H1 (cell line): ENCODE data around the gene APOA4. TPM values are rescaled to one million over a fixed set of nuclear protein-coding genes. Genes with fewer than 3 reads are reported as not detected.

Experiments
- CTCF ChIA-PET: fragments of 300-600 bp; sonication (Branson Sonifier 250); formaldehyde crosslinking; loops from one replicate; lab custom pipeline; 2021; ENCODE audit not compliant: partially characterized antibody; lab: Charles Lee
- POLR2A ChIA-PET: fragments of 300-600 bp; sonication (Branson Sonifier 250); formaldehyde crosslinking; loops from one replicate; lab custom pipeline; 2021; ENCODE audit warnings: inconsistent platforms; ENCODE audit not compliant: partially characterized antibody; lab: Charles Lee
- DNase-seq, 2 experiments: peaks; one replicate each; pipeline versions ENCODE4 v3.0.0 to v3.0.0-alpha.2; 2010 to 2022; ENCODE audit warnings: low spot score in 2 of 2, low read depth in 1 of 2, mixed read lengths in 1 of 2
- FAIRE-seq: peaks from 2 replicates; lab custom pipeline; 2011; peaks lifted over from hg19 to GRCh38; lab: Jason Lieb, UNC
- H2AFZ ChIP-seq: 2 replicates; pipeline ENCODE4 v1.8.1; 2012; ENCODE audit warnings: low read length, inconsistent platforms
- H2AK5ac ChIP-seq: 2 replicates; pipeline ENCODE4 v1.6.1; 2013; ENCODE audit warnings: low read depth, low read length
- H2BK120ac ChIP-seq: replicated peaks from 2 replicates; pipeline ENCODE3; 2013; ENCODE audit warnings: low read depth, low read length, inconsistent platforms
- H2BK12ac ChIP-seq: 2 replicates; pipeline ENCODE4 v1.6.1; 2013; ENCODE audit warnings: low read depth, low read length
- H2BK15ac ChIP-seq: 2 replicates; pipeline ENCODE4 v1.6.1; 2013; ENCODE audit warnings: low read length
- H2BK20ac ChIP-seq: 2 replicates; pipeline ENCODE4 v1.6.1; 2013; ENCODE audit warnings: low read length
- H2BK5ac ChIP-seq: 2 replicates; pipeline ENCODE4 v1.6.1; 2013; ENCODE audit warnings: low read depth, low read length
- H3K14ac ChIP-seq: 2 replicates; pipeline ENCODE4 v1.6.1; 2013; ENCODE audit warnings: inconsistent platforms; ENCODE audit not compliant: insufficient read length
- H3K18ac ChIP-seq: 2 replicates; pipeline ENCODE4 v1.6.1; 2013; ENCODE audit warnings: low read length; ENCODE audit errors: extremely low read depth
- H3K23ac ChIP-seq: 2 replicates; pipeline ENCODE4 v1.6.1; 2013; ENCODE audit warnings: inconsistent platforms; ENCODE audit not compliant: insufficient read length
- H3K23me2 ChIP-seq: 2 replicates; pipeline ENCODE4 v1.6.1; 2013; ENCODE audit warnings: low read depth, low read length
- H3K27ac ChIP-seq: 2 replicates; pipeline ENCODE4 v1.6.1; 2011; ENCODE audit warnings: low read depth, low read length, inconsistent platforms
- H3K27me3 ChIP-seq, 4 experiments: replicated peaks in 1 of 4; 1 replicate in 1 of 4; 2 replicates in 3 of 4; pipeline versions ENCODE4 v1.6.1 to v1.8.1; 2011 to 2013; ENCODE audit warnings: low read length in 3 of 4, mild to moderate bottlenecking in 3 of 4, inconsistent platforms in 2 of 4, mixed read lengths in 2 of 4, moderate library complexity in 1 of 4; ENCODE audit not compliant: control insufficient read depth in 3 of 4, insufficient read depth in 3 of 4; ENCODE audit errors: extremely low read depth in 1 of 4
- H3K36me3 ChIP-seq, 4 experiments: 2 replicates each; pipeline versions ENCODE4 v1.6.1 to v1.8.1; 2011 to 2013; ENCODE audit warnings: mild to moderate bottlenecking in 4 of 4, low read length in 3 of 4, moderate library complexity in 2 of 4, control low read depth in 1 of 4, inconsistent platforms in 1 of 4; ENCODE audit not compliant: insufficient read depth in 4 of 4, control insufficient read depth in 2 of 4
- H3K4ac ChIP-seq: replicated peaks from 2 replicates; pipeline ENCODE3; 2013; ENCODE audit warnings: low read length, low read depth, mixed read lengths, inconsistent platforms; ENCODE audit not compliant: insufficient read length
- H3K4me1 ChIP-seq, 4 experiments: replicated peaks in 1 of 4; 1 replicate in 1 of 4; 2 replicates in 3 of 4; pipeline versions ENCODE4 v1.6.1 to v1.8.1; 2011 to 2013; ENCODE audit warnings: low read length in 3 of 4, inconsistent platforms in 2 of 4, mixed read lengths in 1 of 4; ENCODE audit not compliant: insufficient read depth in 4 of 4, control insufficient read depth in 3 of 4
- H3K4me2 ChIP-seq, 2 experiments: 2 replicates each; pipeline versions ENCODE4 v1.6.1 to v1.8.1; 2011 to 2013; ENCODE audit warnings: low read depth in 2 of 2, low read length in 2 of 2, control low read depth in 1 of 2, inconsistent platforms in 1 of 2, mild to moderate bottlenecking in 1 of 2; ENCODE audit not compliant: insufficient read depth in 1 of 2
- H3K4me3 ChIP-seq, 4 experiments: fragments of 200-600, 300-600 bp in 1 of 4; sonication (generic), shearing (Covaris generic), sonication (Bioruptor Twin) in 1 of 4; 2 replicates each; pipeline versions ENCODE4 v1.5.1 to v1.8.1; 2011 to 2016; ENCODE audit warnings: low read length in 4 of 4, low read depth in 3 of 4, control low read depth in 2 of 4, inconsistent platforms in 2 of 4, mild to moderate bottlenecking in 2 of 4, mixed read lengths in 1 of 4, moderate library complexity in 1 of 4; ENCODE audit not compliant: insufficient read depth in 2 of 4; ENCODE audit errors: extremely low read depth in 1 of 4
- H3K56ac ChIP-seq: replicated peaks from 2 replicates; pipeline ENCODE3; 2013; ENCODE audit warnings: low read depth, mild to moderate bottlenecking, mixed read lengths, low read length, inconsistent platforms; ENCODE audit not compliant: insufficient read length
- H3K79me1 ChIP-seq: 2 replicates; pipeline ENCODE4 v1.6.1; 2013; ENCODE audit warnings: low read depth, low read length, control low read depth
- H3K79me2 ChIP-seq, 2 experiments: 2 replicates each; pipeline versions ENCODE4 v1.6.1 to v1.8.1; 2012 to 2013; ENCODE audit warnings: low read length in 2 of 2, mild to moderate bottlenecking in 2 of 2, inconsistent platforms in 1 of 2; ENCODE audit not compliant: insufficient read depth in 2 of 2, control insufficient read depth in 1 of 2
- H3K9ac ChIP-seq, 4 experiments: replicated peaks in 1 of 4; 1 replicate in 1 of 4; 2 replicates in 3 of 4; pipeline versions ENCODE4 v1.6.1 to v1.8.1; 2011 to 2013; ENCODE audit warnings: low read depth in 3 of 4, low read length in 3 of 4, control low read depth in 2 of 4, mild to moderate bottlenecking in 2 of 4, moderate library complexity in 2 of 4, inconsistent platforms in 1 of 4; ENCODE audit errors: extremely low read depth in 1 of 4
- H3K9me3 ChIP-seq, 2 experiments: 2 replicates each; pipeline versions ENCODE4 v1.6.1 to v1.8.1; 2012 to 2013; ENCODE audit warnings: mild to moderate bottlenecking in 2 of 2, moderate library complexity in 2 of 2, control low read depth in 1 of 2, inconsistent platforms in 1 of 2, low read depth in 1 of 2, low read length in 1 of 2, mixed read lengths in 1 of 2; ENCODE audit not compliant: insufficient read depth in 2 of 2
- H4K20me1 ChIP-seq, 2 experiments: replicated peaks in 1 of 2; 2 replicates each; pipeline versions ENCODE3 to v1.8.1; 2011 to 2013; ENCODE audit warnings: inconsistent platforms in 2 of 2, low read length in 2 of 2, mild to moderate bottlenecking in 1 of 2; ENCODE audit not compliant: insufficient read depth in 2 of 2, control insufficient read depth in 1 of 2
- H4K5ac ChIP-seq: 2 replicates; pipeline ENCODE4 v1.6.1; 2013; ENCODE audit warnings: low read length, low read depth, mixed read lengths, inconsistent platforms; ENCODE audit not compliant: insufficient read length
- H4K8ac ChIP-seq: 2 replicates; pipeline ENCODE4 v1.8.0; 2013; ENCODE audit warnings: mild to moderate bottlenecking, moderate library complexity, low read length, inconsistent platforms; ENCODE audit not compliant: insufficient read depth; ENCODE audit errors: extremely low read depth
- H4K91ac ChIP-seq: replicated peaks from 2 replicates; pipeline ENCODE3; 2013; ENCODE audit warnings: low read length, mixed read lengths, inconsistent platforms; ENCODE audit not compliant: insufficient read length
- CHD1 ChIP-seq: IDR thresholded peaks from 2 replicates; pipeline ENCODE4 v1.6.1; 2012; ENCODE audit warnings: low read depth, low read length, improper control_type of control experiment
- EGR1 ChIP-seq: IDR thresholded peaks from 2 replicates; pipeline ENCODE4 v1.6.1; 2011; ENCODE audit warnings: low read depth, low read length, borderline replicate concordance
- KDM5A ChIP-seq: fragments of 200-600 bp; IDR thresholded peaks from 2 replicates; pipeline ENCODE4 v1.7.1; 2012; ENCODE audit warnings: mild to moderate bottlenecking, low read length, inconsistent platforms, mixed read lengths
- POU5F1 ChIP-seq: IDR thresholded peaks from 2 replicates; pipeline ENCODE4 v1.6.1; 2011; ENCODE audit warnings: low read depth, mild to moderate bottlenecking, low read length, moderate library complexity
- RBBP5 ChIP-seq: IDR thresholded peaks from 2 replicates; pipeline ENCODE4 v1.7.1; 2012; ENCODE audit warnings: low read depth, mild to moderate bottlenecking, inconsistent platforms, low read length, moderate library complexity, borderline replicate concordance
- RNF2 ChIP-seq: fragments of 200-900, 300-1000 bp; sonication (generic); IDR thresholded peaks from 2 replicates; pipeline ENCODE4 v1.7.1; 2016; ENCODE audit warnings: borderline replicate concordance, low read depth, mild to moderate bottlenecking, antibody characterized with exemption, low read length; ENCODE audit not compliant: poor library complexity, severe bottlenecking; ENCODE audit errors: missing control alignments
- RXRA ChIP-seq: IDR thresholded peaks from 2 replicates; pipeline ENCODE4 v1.6.1; 2011; ENCODE audit warnings: low read depth, mild to moderate bottlenecking, low read length, moderate library complexity; ENCODE audit not compliant: insufficient read depth
- SP1 ChIP-seq: IDR thresholded peaks from 2 replicates; pipeline ENCODE4 v1.6.1; 2011; ENCODE audit warnings: low read depth, low read length
- SP4 ChIP-seq: IDR thresholded peaks from 2 replicates; pipeline ENCODE4 v1.6.1; 2012; ENCODE audit warnings: low read length, inconsistent platforms
- TBP ChIP-seq: IDR thresholded peaks from 2 replicates; pipeline ENCODE4 v1.6.1; 2011; ENCODE audit warnings: low read depth, low read length, improper control_type of control experiment
- TEAD4 ChIP-seq: IDR thresholded peaks from 2 replicates; pipeline ENCODE4 v1.6.1; 2012; ENCODE audit warnings: low read depth, low read length, inconsistent platforms, mixed read lengths
- YY1 ChIP-seq: IDR thresholded peaks from 2 replicates; pipeline ENCODE4 v1.6.1; 2011; ENCODE audit warnings: low read depth, mild to moderate bottlenecking, low read length
- ZNF274 ChIP-seq: IDR thresholded peaks from 2 replicates; pipeline ENCODE4 v1.7.0; 2012; ENCODE audit warnings: low read length, borderline replicate concordance; ENCODE audit errors: extremely low read depth
- WGBS, 2 experiments: shearing (Covaris generic) in 1 of 2; methylation state at CpG; one replicate each; pipeline versions ENCODE4 v1.1.6 to v1.1.7; 2013 to 2015; ENCODE audit warnings: low lambda C conversion rate in 2 of 2, mixed read lengths in 2 of 2, inconsistent platforms in 1 of 2, low coverage in 1 of 2, missing lambda C conversion rate in 1 of 2; ENCODE audit not compliant: insufficient replicate concordance in 2 of 2, insufficient coverage in 1 of 2, insufficient read length in 1 of 2; ENCODE audit errors: extremely low coverage in 1 of 2, missing lambda C conversion rate in 1 of 2; 5-methylcytosine and 5-hydroxymethylcytosine counted together
- polyA plus RNA-seq, 7 experiments: library from polyadenylated mRNA; depleted of rRNA in 3 of 7; stranded (reverse) in 5 of 7; unstranded in 2 of 7; fragments of >200 nt in 5 of 7; fragments of 200-250 nt in 2 of 7; gene quantifications; 1 replicate in 5 of 7; 2 replicates in 1 of 7; 4 replicates in 1 of 7; pipeline versions ENCODE4 v1.2.1 to v1.2.3, GENCODE V29; 2011 to 2013; ENCODE audit warnings: missing spikeins in 2 of 7, mixed read lengths in 2 of 7
- total RNA-seq: library from RNA; stranded (reverse); fragmentation: NEBNext Ultra II Directional; extraction: Animal tissue kit (Norgen Biotek cat#: 25700); gene quantifications from 2 replicates; pipeline ENCODE4 v1.2.1, GENCODE V29; 2021

APOA4 gene
- total and polyA plus RNA-seq, 2 of the 8 experiments (the other 6 are each of a cell fraction or from before 2014, with no cell fraction given): not detected

DNA sequence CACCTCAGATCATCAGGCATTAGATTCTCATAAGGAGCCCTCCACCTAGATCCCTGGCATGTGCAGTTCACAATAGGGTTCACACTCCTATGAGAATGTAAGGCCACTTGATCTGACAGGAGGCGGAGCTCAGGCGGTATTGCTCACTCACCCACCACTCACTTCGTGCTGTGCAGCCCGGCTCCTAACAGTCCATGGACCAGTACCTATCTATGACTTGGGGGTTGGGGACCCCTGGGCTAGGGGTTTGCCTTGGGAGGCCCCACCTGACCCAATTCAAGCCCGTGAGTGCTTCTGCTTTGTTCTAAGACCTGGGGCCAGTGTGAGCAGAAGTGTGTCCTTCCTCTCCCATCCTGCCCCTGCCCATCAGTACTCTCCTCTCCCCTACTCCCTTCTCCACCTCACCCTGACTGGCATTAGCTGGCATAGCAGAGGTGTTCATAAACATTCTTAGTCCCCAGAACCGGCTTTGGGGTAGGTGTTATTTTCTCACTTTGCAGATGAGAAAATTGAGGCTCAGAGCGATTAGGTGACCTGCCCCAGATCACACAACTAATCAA is 8.8 kb upstream of the APOA4 start:
- no peak overlapping the region for H2BK12ac ChIP-seq
- H3K9me3 ChIP-seq: no peaks in the 10 kb centered on the region; a peak in 1 of 4 replicates
- H2BK120ac ChIP-seq: no peak overlapping the region
- no peak overlapping the region for H2BK20ac ChIP-seq
- DNase-seq (no peak), FAIRE-seq (no peak)
- H3K18ac ChIP-seq: no peak overlapping the region
- TF ChIP-seq EGR1 (no peak), TEAD4 (no peak), RNF2 (no peak), POU5F1 (no peak), SP1 (no peak), RXRA (no peak), CHD1 (no peak), KDM5A (no peak), TBP (no peak), YY1 (no peak), SP4 (no peak), ZNF274 (no peak), RBBP5 (no peak)
- H3K27me3 ChIP-seq: peaks cover 0 to 7% (median 5%) of the 10 kb centered on the region in 4 experiments; a peak in 3 of 7 replicates
- H2AFZ ChIP-seq: no peak overlapping the region
- H3K56ac ChIP-seq: no peak overlapping the region
- H2BK15ac ChIP-seq: no peak overlapping the region
- no peak overlapping the region for H2AK5ac ChIP-seq
- no peak overlapping the region for H3K14ac ChIP-seq
- no peak overlapping the region for H3K4me2 ChIP-seq
- H4K91ac ChIP-seq: no peak overlapping the region
- no peak overlapping the region for H3K27ac ChIP-seq
- H3K9ac ChIP-seq: no peak overlapping the region
- CTCF ChIA-PET: interaction anchor here (0.9 to 12.2 kb wide), 3 partner anchors 11 to 41 kb away, joined by 4 to 237 read pairs (median 5); partner anchors contain the start of genes APOA5 and ZPR1
- H4K8ac ChIP-seq: no peak overlapping the region
- H2BK5ac ChIP-seq: no peak overlapping the region
- H3K36me3 ChIP-seq: no peaks in the 10 kb centered on the region
- peaks cover 0 to 17% (median 4%) of the 10 kb centered on the region in 4 experiments; a peak in 5 of 7 replicates for H3K4me1 ChIP-seq
- POLR2A ChIA-PET: no interaction called here
- no peak overlapping the region for H3K4ac ChIP-seq
- no peak overlapping the region for H4K5ac ChIP-seq
- H3K79me1 ChIP-seq: no peaks in the 10 kb centered on the region
- no peaks in the 10 kb centered on the region for H3K79me2 ChIP-seq
- H3K23ac ChIP-seq: no peak overlapping the region
- peaks cover 3% of the 10 kb centered on the region; the same call in 1 of the 2 replicates for H3K23me2 ChIP-seq
- H3K4me3 ChIP-seq: no peak overlapping the region
- H4K20me1 ChIP-seq: no peaks in the 10 kb centered on the region
- WGBS, 2 experiments: 94% methylated on average over 7 of the region's 7 CpGs; no CpG with 5 or more reads in 1 of the 2 experiments
